Activated naive CD8-positive, alpha-beta T cell (primary cell): Measurements from ENCODE around the gene PARVB.
A peak's percentile ranks its signal among the peaks of the same experiment; 100 is the strongest.

Experiments used
- H3K27ac Mint-ChIP-seq: one replicate; pipeline ENCODE4 v1.8.0; 2021; ENCODE audit warnings: mixed read lengths
- H3K27me3 Mint-ChIP-seq: one replicate; pipeline ENCODE4 v1.8.0; 2021; ENCODE audit warnings: mixed read lengths
- H3K36me3 Mint-ChIP-seq: one replicate; pipeline ENCODE4 v1.8.0; 2021; ENCODE audit warnings: mixed read lengths
- H3K4me1 Mint-ChIP-seq: one replicate; pipeline ENCODE4 v1.8.0; 2021; ENCODE audit warnings: low read depth, mixed read lengths
- H3K4me3 Mint-ChIP-seq: one replicate; pipeline ENCODE4 v1.8.0; 2021; ENCODE audit warnings: mild to moderate bottlenecking, mixed read lengths
- H3K9me3 Mint-ChIP-seq: one replicate; pipeline ENCODE4 v1.8.0; 2021; ENCODE audit warnings: low read depth, mixed read lengths

PARVB gene

DNA sequence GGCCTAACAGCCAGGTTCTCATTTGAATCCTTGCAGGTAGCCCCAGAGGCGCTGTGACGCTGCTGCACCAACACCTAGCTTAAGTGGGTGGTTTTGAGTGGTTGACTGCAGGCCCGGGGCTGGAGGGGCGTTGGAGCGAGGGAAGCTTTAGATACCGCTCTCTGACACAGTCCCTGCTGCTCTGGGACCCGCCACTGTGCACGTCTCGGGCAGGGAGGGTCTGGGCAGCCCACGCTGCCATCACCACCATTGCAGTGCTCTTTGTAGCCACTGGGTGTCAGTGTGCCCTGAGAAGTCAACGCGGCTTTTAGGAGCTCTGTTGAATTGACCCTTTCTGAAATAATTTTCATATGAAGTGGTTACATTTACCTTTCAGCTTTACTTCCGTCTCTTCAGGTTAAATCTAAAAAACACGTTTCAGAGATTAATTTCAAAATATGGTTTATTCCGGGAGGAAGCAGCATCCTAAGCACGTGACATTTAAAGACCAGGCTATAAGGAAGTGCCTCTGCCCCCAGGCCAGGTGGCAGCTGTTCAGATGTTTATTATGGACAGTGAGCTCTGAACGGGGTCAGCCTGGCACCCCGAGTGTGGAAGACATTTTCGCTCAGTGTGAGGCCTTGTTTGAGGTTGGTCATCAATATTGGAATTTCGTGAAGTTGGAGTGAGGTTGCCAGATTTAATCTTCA is 30.9 kb upstream of the PARVB start:
- no peak overlapping the region for H3K4me3 Mint-ChIP-seq

DNA sequence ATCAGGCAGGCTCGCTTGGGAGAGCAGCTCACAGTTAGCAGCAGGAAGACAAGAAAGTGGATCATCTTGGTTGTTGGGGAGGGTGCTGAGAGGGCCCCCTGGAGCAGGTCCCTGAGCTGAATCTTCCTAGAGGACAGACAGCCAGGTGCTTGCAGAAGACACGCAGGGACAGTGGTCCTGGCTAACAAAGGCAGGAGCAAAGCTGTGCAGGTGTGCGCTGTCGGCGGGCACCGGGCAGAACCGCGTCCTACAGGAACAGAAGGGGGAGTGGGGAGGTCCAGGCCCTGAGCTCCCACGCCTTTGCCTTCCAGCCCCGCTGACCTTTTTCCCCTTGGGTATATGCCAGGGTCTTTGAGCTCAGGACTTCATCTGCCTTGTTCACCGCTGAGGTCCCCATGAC is 30.1 kb upstream of the PARVB start:
- no peak overlapping the region for H3K27ac Mint-ChIP-seq
- H3K36me3 Mint-ChIP-seq, result peaks cover 9% of the 10 kb centered on the region
- peaks cover 29% of the 10 kb centered on the region for H3K4me1 Mint-ChIP-seq

More for the DNA sequence above, 30.9 kb upstream of the PARVB start:
- H3K36me3 Mint-ChIP-seq, result peaks cover 8% of the 10 kb centered on the region
- H3K27ac Mint-ChIP-seq, result peak overlapping the region; percentile 41
- no peaks in the 10 kb centered on the region for H3K9me3 Mint-ChIP-seq
- H3K4me1 Mint-ChIP-seq, result peaks cover 29% of the 10 kb centered on the region
- H3K27me3 Mint-ChIP-seq, result no peaks in the 10 kb centered on the region

DNA sequence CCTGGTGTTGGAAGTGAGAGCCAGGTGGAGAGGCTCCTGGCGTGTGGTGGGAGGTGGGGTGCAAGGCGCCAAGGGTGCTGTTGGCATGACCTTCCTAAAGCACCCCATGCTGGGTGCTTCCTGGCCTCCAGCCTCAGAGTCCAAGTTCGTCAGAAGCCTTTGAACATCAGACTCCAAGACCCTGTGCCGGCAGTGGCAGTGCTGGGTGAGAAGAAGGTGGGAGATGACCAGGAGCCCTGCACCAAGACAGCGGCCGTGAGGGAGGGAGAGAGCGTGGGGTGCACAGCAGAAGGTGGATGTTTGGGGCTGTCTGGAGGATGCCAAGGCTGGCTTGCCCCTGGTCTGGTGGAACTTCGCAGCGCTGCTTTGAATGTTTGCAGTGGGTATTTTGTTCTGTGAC is 29.7 kb upstream of the PARVB start:
- Mint-ChIP-seq H3K27ac (peak overlapping the region; percentile 77), H3K36me3 (peaks cover 10% of the 10 kb centered on the region), H3K4me3 (no peak overlapping the region), H3K4me1 (peaks cover 29% of the 10 kb centered on the region), H3K27me3 (no peaks in the 10 kb centered on the region), H3K9me3 (no peaks in the 10 kb centered on the region)

More for the DNA sequence above, 30.1 kb upstream of the PARVB start:
- H3K9me3 Mint-ChIP-seq, result no peaks in the 10 kb centered on the region
- no peaks in the 10 kb centered on the region for H3K27me3 Mint-ChIP-seq
- H3K4me3 Mint-ChIP-seq, result no peak overlapping the region

DNA sequence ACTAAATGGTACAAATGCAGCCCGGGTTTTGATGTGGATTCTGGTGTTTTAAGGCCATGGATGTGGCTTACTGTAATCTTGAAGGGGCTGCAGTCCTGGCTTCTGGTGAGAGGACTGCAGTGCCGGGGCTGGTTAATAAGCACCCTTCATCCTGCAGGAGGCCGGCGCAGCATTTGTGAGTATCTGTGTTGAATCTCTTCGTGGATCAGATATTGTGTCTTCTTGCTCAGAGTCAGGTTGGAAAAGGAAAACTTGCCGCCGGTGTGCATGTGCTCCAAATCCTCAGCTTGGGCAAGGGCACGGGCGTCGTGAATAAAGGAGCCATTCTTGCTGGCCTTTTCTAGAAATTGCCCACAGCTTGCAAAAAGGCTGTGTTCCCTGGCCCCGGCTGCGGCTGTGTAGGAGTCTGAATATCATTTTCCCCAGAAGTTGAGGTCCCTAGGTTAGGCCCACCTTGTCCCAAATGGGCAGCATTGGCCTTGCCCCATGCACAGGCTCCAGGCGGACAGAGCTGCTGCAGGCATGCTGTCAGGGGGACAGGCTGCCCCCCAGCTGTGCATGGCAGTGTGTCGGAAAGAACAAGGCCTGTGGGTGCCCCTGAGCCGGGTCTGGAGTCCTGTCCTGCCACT is 28.9 kb upstream of the PARVB start:
- peaks cover 10% of the 10 kb centered on the region for H3K36me3 Mint-ChIP-seq
- H3K9me3 Mint-ChIP-seq, result no peaks in the 10 kb centered on the region
- peak overlapping the region; percentile 69 for H3K27ac Mint-ChIP-seq
- peaks cover 29% of the 10 kb centered on the region for H3K4me1 Mint-ChIP-seq
- H3K27me3 Mint-ChIP-seq, result no peaks in the 10 kb centered on the region
- peak overlapping the region; percentile 89 for H3K4me3 Mint-ChIP-seq

DNA sequence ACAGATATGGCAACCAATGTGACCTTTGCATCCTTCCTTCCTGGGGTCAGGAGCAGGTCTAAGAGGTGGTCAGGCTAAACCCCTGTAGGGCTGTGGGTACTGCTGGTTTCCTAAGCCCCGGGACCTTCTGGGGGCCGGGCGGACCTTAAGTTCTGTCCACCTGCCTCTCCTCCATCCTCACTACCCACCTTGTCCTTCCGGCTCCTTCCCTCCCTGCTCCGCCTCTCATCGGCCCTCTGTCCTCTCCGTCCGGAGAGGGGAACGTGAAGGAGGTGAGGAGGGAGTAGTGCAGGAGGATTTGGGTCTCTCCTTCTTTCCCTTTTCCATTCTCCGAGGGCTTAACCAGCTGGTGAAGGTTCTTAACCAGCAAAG is 28.3 kb upstream of the PARVB start:
- Mint-ChIP-seq H3K27ac (peak overlapping the region; percentile 92), H3K27me3 (no peaks in the 10 kb centered on the region), H3K4me3 (peak overlapping the region; percentile 89), H3K4me1 (peaks cover 29% of the 10 kb centered on the region), H3K36me3 (peaks cover 12% of the 10 kb centered on the region), H3K9me3 (no peaks in the 10 kb centered on the region)

DNA sequence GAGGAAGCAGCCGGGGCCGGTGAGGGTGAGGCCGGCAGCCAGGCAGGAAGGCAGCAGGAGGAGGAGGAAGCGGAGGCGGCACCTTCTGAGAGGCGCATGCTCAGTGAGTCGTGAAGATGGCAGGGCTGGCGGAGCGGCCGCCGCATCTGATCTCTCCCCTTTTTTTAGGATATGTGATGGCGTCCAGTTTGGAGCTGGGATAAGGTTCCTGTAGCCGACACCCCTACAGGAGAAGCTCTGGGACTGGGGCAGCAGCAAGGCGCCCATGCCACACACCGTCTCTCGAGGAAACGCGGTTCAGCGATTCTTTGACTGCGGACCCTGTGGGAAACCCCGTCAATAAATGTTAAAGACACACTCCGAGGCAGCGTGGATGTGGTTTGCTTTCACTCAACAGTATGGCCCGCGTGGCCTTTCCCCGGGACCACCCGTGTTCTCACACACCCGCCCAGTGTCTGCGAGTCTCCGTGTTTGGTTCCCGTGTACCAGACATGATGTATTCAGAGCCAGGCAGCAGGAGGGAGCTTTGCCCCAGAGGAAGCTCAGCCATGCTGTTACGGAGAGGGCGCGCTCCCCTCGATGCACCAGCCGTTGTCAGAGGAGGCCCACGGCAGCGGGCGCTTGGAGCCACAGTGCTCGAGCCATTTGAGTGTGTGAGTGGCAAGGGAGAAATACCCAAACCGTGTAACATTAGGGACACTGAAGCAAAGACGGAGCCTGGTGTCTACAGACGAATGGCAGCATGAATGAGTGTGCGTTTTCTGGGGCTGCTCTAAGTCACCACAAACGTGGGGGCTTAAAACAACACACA is 27.7 kb upstream of the PARVB start:
- H3K4me3 Mint-ChIP-seq, result peak overlapping the region; percentile 89
- peaks cover 12% of the 10 kb centered on the region for H3K36me3 Mint-ChIP-seq
- H3K4me1 Mint-ChIP-seq, result peaks cover 29% of the 10 kb centered on the region
- peak overlapping the region; percentile 92 for H3K27ac Mint-ChIP-seq
- H3K9me3 Mint-ChIP-seq, result no peaks in the 10 kb centered on the region
- H3K27me3 Mint-ChIP-seq, result no peaks in the 10 kb centered on the region

DNA sequence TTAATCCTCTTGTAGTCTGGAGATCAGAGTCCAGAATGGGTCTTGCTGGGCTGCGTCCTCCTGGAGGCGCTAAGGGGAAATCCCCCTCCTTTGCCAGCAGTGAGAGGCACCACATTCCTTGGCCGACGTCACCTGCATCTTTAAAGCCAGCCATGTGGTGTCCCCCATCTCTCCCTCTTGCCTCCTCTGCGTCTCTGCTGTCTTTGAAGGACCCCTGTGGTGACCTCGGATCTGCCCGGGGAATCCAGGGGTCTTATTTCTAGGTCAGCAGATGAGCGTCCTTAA is 27.2 kb upstream of the PARVB start:
- peaks cover 29% of the 10 kb centered on the region for H3K4me1 Mint-ChIP-seq
- peaks cover 12% of the 10 kb centered on the region for H3K36me3 Mint-ChIP-seq
- H3K27ac Mint-ChIP-seq, result peak overlapping the region; percentile 92
- H3K9me3 Mint-ChIP-seq, result no peaks in the 10 kb centered on the region
- peak overlapping the region; percentile 89 for H3K4me3 Mint-ChIP-seq
- H3K27me3 Mint-ChIP-seq, result no peaks in the 10 kb centered on the region

DNA sequence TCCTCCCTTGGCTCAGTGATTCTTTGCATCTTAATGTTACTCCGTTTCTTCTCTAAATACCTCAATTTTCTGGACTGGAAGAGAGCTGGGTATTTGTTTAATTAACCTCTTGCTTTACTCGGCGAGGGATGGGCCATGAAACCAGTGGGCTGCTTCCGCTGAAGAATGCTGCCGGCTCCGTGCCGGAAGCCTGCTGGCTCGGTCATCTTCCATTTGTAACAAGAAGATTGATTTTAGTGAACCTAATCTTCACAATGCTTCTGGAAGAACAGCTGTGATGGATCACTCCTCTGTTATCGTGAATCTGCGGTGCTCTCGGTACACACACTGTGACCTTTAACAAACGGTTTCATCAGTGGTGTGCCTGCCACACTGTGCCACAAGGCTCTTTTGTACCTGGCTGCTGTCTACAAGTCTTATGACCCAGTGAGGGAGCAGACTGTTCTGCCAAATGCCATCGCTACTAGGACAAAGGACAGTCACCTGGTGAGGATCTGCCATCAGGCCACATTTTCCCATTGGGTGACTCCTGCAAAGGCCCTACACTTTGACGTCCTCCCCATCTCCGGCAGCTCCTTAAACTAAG is 25.3 kb upstream of the PARVB start:
- Mint-ChIP-seq H3K4me1 (peaks cover 26% of the 10 kb centered on the region), H3K27ac (no peak overlapping the region), H3K9me3 (no peaks in the 10 kb centered on the region), H3K27me3 (no peaks in the 10 kb centered on the region), H3K4me3 (no peak overlapping the region), H3K36me3 (peaks cover 7% of the 10 kb centered on the region)

DNA sequence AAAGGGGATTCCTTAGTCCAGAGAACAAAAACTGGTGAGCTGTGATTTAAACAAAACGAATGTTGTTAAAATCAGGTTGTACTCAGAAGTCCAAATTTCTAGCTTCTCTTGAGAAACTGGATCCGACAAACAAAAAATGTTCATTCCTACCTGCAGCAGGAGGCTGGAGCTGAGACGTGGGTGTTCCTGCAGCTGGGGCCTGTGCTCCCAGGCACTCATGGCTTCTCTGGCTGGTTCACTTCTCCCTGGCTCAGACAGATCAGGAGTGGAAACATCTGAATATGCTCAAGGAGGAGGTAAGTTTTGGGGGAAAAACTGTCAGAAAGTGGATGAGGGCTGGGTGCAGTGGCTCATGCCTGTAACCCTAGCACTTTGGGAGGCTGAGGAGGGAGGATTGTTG is 24.7 kb upstream of the PARVB start:
- H3K36me3 Mint-ChIP-seq, result peaks cover 8% of the 10 kb centered on the region
- no peak overlapping the region for H3K27ac Mint-ChIP-seq
- no peaks in the 10 kb centered on the region for H3K27me3 Mint-ChIP-seq
- peaks cover 24% of the 10 kb centered on the region for H3K4me1 Mint-ChIP-seq
- no peak overlapping the region for H3K4me3 Mint-ChIP-seq
- no peaks in the 10 kb centered on the region for H3K9me3 Mint-ChIP-seq

DNA sequence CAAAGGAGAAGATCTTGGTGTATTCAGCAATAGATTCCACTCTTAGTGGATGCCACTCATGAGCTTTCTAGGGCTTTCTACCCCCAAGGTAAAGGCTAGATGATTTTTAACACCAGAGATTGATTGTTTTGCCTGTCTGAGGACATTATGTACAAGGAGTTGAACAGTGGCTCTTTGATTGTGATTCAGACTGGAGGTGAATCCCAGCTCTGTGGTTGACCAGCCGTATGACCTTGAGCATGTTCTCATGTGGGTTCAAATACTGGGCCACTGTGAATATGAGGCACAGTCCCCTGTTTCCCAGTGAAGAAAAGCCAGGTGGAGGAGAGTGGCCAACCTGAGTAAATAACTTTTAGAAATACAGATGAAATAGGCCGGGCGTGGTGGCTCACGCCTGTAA is 24.0 kb upstream of the PARVB start:
- Mint-ChIP-seq H3K27me3 (no peaks in the 10 kb centered on the region), H3K36me3 (peaks cover 7% of the 10 kb centered on the region), H3K27ac (no peak overlapping the region), H3K4me1 (peaks cover 17% of the 10 kb centered on the region), H3K4me3 (no peak overlapping the region), H3K9me3 (no peaks in the 10 kb centered on the region)

DNA sequence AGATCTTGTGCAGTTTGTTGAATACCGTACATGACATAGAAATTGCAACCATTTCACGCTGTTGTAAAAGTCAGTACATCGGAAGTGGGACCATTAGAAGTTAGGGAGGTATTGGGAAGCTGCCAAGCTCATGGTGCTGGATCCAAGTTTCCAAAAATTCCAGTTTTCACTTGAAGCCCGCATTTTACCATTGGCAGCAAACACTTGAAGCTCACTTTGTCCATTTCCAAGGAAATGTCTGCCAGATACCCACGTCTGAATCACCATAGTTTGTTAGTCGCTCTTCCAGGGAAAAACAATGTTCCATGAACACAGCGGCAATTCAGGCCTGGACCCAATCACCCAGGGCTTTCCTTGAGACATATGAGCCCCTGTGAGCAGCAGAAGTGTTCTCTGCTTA is 22.6 kb upstream of the PARVB start:
- no peaks in the 10 kb centered on the region for H3K9me3 Mint-ChIP-seq
- no peak overlapping the region for H3K27ac Mint-ChIP-seq
- no peaks in the 10 kb centered on the region for H3K27me3 Mint-ChIP-seq
- H3K4me1 Mint-ChIP-seq, result peaks cover 9% of the 10 kb centered on the region
- no peak overlapping the region for H3K4me3 Mint-ChIP-seq
- peaks cover 9% of the 10 kb centered on the region for H3K36me3 Mint-ChIP-seq

DNA sequence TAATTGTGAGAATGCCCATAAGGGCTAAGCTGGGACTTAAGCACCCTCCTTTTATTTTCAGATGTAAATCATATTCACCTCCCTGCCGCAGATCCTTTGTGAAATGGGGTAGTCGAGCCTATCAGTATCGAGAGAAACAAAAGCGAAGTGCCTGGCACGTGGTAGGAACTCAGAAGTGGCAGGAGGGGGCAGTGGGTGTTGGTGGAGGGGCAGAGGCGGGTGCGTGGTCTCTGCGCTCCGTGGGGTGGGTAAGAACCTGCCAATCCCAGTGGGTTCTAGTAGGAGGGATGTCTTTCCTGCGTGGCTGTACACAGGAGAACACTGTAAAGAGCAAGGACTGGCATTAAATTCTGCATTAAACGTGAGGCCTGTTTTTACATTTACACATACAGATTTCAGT is 21.8 kb upstream of the PARVB start:
- Mint-ChIP-seq H3K27me3 (no peaks in the 10 kb centered on the region), H3K27ac (no peak overlapping the region), H3K4me1 (peaks cover 4% of the 10 kb centered on the region), H3K4me3 (no peak overlapping the region), H3K36me3 (peaks cover 9% of the 10 kb centered on the region), H3K9me3 (no peaks in the 10 kb centered on the region)

DNA sequence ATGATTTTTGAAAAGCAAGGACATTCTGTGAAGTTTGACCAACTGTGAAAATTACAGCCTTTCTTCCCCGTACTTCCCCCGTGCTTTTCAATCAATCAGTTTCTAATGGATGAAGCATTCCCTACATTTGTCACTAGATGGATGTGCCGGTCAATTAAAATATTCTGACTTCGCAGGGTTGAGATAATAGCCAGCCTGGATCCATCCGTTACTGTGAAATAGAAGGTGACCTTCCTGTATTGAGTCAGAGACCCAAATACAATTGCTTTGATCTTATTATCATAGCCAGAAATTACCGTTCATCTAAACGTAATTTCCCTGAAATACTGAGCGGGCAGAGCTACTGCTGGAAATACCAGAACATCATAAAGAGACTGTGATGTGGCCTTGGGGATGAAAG is 21.1 kb upstream of the PARVB start:
- Mint-ChIP-seq H3K27me3 (no peaks in the 10 kb centered on the region), H3K9me3 (no peaks in the 10 kb centered on the region)

DNA sequence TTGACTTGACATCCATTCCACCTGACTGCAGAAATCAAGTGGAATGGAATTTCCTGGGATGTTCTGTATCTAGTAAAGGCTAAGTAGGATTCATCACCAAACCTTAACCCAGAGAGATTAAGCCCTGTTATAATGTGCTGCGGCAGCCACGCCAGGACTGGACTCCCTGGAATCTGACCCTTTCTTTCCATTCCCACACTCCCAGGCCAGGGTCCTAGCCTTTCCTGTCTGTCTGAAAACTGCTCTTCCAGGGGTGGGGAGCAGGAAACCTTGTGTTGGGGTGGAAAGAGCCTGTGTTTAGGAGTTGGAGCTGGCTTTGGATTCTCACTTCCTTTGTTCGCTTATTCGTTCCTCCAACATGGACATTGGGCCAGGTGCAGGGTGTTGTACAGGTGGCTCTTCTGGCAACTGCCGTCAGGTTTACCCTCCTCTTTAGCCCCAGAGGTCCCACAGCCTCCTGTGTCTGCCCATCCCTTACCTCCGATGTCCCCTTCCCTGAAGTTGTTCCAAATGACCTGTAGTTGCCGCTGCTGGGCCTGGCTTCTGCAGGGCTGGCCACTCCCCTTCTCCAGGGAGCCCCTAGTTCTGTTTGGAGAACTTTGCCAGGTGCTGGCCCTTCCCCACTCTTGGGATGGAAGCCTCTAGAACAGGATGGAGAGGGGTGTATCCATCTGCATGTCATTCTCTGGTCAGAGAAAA is 20.5 kb upstream of the PARVB start:
- Mint-ChIP-seq H3K27me3 (no peaks in the 10 kb centered on the region), H3K36me3 (peaks cover 14% of the 10 kb centered on the region), H3K9me3 (no peaks in the 10 kb centered on the region), H3K27ac (no peak overlapping the region), H3K4me1 (no peaks in the 10 kb centered on the region), H3K4me3 (no peak overlapping the region)

More for the DNA sequence above, 21.1 kb upstream of the PARVB start:
- H3K36me3 Mint-ChIP-seq, result peaks cover 14% of the 10 kb centered on the region
- no peak overlapping the region for H3K27ac Mint-ChIP-seq
- peaks cover under 1% of the 10 kb centered on the region for H3K4me1 Mint-ChIP-seq
- no peak overlapping the region for H3K4me3 Mint-ChIP-seq

DNA sequence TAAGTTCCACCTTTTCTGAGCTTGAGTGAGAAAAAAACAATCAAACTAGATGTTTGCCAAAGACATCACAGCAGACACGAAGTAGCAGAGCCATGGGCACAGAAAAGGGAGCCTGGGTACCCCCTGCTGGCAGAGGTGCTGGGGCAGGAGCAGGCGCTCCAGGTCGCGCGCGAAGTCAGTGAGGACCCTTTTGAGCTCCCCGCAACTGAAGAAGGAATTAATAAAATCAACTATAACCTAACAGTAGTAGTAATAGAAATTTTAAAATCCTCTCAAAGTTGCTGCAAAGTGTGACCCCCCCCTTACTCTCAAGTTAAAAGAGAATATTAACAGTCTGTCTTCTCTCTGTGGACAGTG is 20.0 kb upstream of the PARVB start:
- H3K9me3 Mint-ChIP-seq, result no peaks in the 10 kb centered on the region
- no peak overlapping the region for H3K27ac Mint-ChIP-seq
- no peaks in the 10 kb centered on the region for H3K27me3 Mint-ChIP-seq
- H3K4me3 Mint-ChIP-seq, result no peak overlapping the region
- H3K4me1 Mint-ChIP-seq, result no peaks in the 10 kb centered on the region
- H3K36me3 Mint-ChIP-seq, result peaks cover 14% of the 10 kb centered on the region
